Cardiac fibroblast (primary cell): Measurements from ENCODE around the gene IKZF1.

Experiments used
- DNase-seq, 2 donors: peaks; one replicate each; pipeline versions ENCODE4 v3.0.0 to v3.0.0-alpha.2; 2010; ENCODE audit warnings: low read depth in 2 of 2
- H3K4me3 ChIP-seq, 2 donors: replicated peaks in 1 of 2; 1 replicate in 1 of 2; 2 replicates in 1 of 2; pipeline ENCODE4 v1.5.1; 2011; ENCODE audit warnings: low read depth in 2 of 2, low read length in 2 of 2, mild to moderate bottlenecking in 2 of 2, moderate library complexity in 1 of 2
- CTCF ChIP-seq: IDR thresholded peaks from one replicate; pipeline ENCODE4 v1.5.1; 2011; ENCODE audit warnings: low read depth, mild to moderate bottlenecking, low read length, inconsistent platforms

Gene IKZF1

DNA sequence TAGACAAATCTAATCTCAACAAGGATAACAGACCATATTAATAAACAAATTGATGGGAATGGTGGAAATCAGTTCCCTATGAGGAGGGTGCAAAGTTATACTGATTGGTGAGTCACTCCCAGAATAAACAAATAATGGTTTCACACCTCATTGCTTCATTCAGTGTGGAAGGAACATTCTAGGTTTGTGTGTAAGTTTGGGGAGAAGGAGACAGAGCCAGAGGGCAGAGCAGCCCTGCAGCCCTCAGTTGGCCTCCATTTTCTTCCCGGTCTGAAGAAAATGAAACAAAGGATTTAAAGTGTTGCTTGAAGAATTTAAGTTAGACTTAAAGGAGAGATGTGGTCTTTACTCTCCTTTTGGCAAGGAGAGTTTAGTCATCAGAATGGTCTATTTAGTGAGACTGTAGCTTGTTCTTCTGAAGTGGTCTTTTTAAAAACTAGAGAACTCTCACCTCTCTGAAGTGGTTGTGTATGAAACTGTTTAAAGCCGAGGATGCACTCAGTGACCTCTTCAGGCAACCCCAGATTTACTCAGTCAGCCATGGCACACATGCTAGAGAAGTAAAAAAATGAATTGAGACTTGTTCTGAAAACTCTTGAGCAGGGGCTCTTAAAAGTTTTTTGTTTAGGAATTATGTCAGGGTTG is 27.2 kb downstream of the IKZF1 start:
- no peak for DNase-seq
- no peak for TF ChIP-seq CTCF
- no peak overlapping the region for H3K4me3 ChIP-seq

GRCh38 chr7:50332241-50333165 is 28.0 kb downstream of the IKZF1 start:
- no peak for DNase-seq
- H3K4me3 ChIP-seq: no peak overlapping the region
- no peak for TF ChIP-seq CTCF

GRCh38 chr7:50333221-50333651 is 28.7 kb downstream of the IKZF1 start:
- H3K4me3 ChIP-seq: no peak overlapping the region
- no peak for TF ChIP-seq CTCF
- no peak for DNase-seq

DNA sequence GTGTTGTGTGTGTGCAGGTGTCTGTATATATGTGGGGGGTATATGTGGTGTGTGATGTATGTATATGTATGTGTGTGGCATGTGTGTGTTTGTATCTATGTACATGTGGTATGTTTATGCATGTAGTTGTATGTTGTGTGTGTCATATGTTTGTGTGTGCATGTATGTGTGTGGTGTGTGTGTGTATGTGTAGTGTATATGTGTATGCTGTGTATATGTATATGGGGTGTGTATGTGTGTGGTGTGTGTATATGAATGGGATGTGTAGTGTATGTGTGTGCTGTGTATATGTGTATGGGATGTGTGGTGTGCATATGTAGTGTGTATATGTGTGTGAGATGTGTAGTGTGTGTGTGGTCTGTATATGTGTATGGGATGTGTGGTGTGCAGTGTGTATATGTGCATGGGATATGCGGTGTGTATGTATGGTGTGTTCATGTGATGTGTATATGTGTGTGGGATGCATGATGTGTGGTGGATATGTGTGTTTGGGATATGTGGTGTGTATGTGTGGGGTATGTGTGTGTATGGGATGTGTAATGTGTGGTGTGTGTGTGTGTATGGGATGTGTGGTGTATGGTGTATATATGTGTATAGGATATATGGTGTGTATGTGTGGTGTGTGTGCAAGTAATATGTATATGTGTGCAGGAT is 30.0 kb downstream of the IKZF1 start:
- no peak for DNase-seq
- H3K4me3 ChIP-seq: no peak overlapping the region
- TF ChIP-seq CTCF: no peak

- H3K4me3 ChIP-seq: no peak overlapping the region
- TF ChIP-seq CTCF: no peak
- no peak for DNase-seq
Observed at GRCh38 chr7:50335230-50335794, 30.8 kb downstream of the IKZF1 start.
